ENCODE data around the gene UBE2QL1. TPM values are rescaled to one million over a fixed set of nuclear protein-coding genes. Genes with fewer than 3 reads are reported as not detected.

The UBE2QL1 gene
- total RNA-seq, 1 experiment from 2014 or later: 0.50 TPM

- TF ChIP-seq HMGXB4 (CRISPR knock-in tag; IDR thresholded peaks at IDR 0.05) (no peak), AFF4 (CRISPR knock-in tag; IDR thresholded peaks at IDR 0.05; ENCODE audit: borderline replicate concordance) (no peak)
Observed at GRCh38 chr5:6459896-6460295, 11.2 kb downstream of the UBE2QL1 start (continued).

DNA sequence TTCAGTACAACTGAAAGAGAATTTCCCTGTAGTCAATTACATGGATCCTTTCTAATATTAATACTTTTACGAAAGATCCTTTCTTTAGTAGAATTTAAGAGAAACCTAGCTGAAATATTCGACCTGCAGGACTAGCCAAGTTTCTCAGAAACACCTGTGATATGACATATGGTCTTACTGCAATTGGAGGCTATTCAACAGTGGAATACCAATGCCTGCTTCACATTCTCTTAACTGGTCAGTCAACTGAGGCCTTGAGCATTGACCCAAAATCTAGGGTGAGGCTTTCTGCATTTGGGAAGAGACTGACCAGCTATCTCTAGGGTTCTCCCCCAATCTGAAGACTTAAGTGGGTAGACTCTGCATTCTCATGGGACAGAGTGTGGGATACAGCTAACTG is 12.3 kb downstream of the UBE2QL1 start:
- H3K4me3 Mint-ChIP-seq: no peak overlapping the region
- no peak overlapping the region for H3K27ac Mint-ChIP-seq
- H3K4me1 Mint-ChIP-seq: peaks cover 1% of the 10 kb centered on the region; the same call in 1 of the 2 replicates
- DNase-seq (ENCODE audit: low spot score) (no peak), ATAC-seq (no peak)
- ChIA-PET POLR2A (no interaction called here), CTCF (no interaction called here)
- no peaks in the 10 kb centered on the region for H3K36me3 Mint-ChIP-seq
- H3K27me3 Mint-ChIP-seq (ENCODE audit: low read depth): peaks cover 40% of the 10 kb centered on the region
- TF ChIP-seq IRF2 (CRISPR knock-in tag; IDR thresholded peaks at IDR 0.05; ENCODE audit: borderline replicate concordance, low read depth): no peak
- TF ChIP-seq SMAD3 (CRISPR knock-in tag; IDR thresholded peaks at IDR 0.05; ENCODE audit: borderline replicate concordance): no peak
- TF ChIP-seq IRF1 (CRISPR knock-in tag; IDR thresholded peaks at IDR 0.05): no peak
- TF ChIP-seq, protein P1, sequence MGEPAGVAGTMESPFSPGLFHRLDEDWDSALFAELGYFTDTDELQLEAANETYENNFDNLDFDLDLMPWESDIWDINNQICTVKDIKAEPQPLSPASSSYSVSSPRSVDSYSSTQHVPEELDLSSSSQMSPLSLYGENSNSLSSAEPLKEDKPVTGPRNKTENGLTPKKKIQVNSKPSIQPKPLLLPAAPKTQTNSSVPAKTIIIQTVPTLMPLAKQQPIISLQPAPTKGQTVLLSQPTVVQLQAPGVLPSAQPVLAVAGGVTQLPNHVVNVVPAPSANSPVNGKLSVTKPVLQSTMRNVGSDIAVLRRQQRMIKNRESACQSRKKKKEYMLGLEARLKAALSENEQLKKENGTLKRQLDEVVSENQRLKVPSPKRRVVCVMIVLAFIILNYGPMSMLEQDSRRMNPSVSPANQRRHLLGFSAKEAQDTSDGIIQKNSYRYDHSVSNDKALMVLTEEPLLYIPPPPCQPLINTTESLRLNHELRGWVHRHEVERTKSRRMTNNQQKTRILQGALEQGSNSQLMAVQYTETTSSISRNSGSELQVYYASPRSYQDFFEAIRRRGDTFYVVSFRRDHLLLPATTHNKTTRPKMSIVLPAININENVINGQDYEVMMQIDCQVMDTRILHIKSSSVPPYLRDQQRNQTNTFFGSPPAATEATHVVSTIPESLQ (CRISPR knock-in tag; IDR thresholded peaks at IDR 0.05): no peak
- TF ChIP-seq ZNF671 (CRISPR knock-in tag; IDR thresholded peaks at IDR 0.05): no peak
- no peak for TF ChIP-seq E2F1 (CRISPR knock-in tag; IDR thresholded peaks at IDR 0.05)
- no peak for TF ChIP-seq GTF2I (CRISPR knock-in tag; conservative IDR thresholded peaks at IDR 0.05)
- no peak for TF ChIP-seq FOXP1 (CRISPR knock-in tag; IDR thresholded peaks at IDR 0.05; ENCODE audit: borderline replicate concordance)
- TF ChIP-seq SOX15 (CRISPR knock-in tag; IDR thresholded peaks at IDR 0.05): no peak
- TF ChIP-seq, protein P2, sequence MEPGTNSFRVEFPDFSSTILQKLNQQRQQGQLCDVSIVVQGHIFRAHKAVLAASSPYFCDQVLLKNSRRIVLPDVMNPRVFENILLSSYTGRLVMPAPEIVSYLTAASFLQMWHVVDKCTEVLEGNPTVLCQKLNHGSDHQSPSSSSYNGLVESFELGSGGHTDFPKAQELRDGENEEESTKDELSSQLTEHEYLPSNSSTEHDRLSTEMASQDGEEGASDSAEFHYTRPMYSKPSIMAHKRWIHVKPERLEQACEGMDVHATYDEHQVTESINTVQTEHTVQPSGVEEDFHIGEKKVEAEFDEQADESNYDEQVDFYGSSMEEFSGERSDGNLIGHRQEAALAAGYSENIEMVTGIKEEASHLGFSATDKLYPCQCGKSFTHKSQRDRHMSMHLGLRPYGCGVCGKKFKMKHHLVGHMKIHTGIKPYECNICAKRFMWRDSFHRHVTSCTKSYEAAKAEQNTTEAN (CRISPR knock-in tag; IDR thresholded peaks at IDR 0.05): no peak
- H3K9me3 Mint-ChIP-seq: no peaks in the 10 kb centered on the region

Data from WTC11 (cell line).